Measurements from ENCODE around the gene TPSB2. TPM values are rescaled to one million over a fixed set of nuclear protein-coding genes. Genes with fewer than 3 reads are reported as not detected.

The TPSB2 gene
- total RNA-seq, 1 experiment from 2014 or later, result 16.7 TPM

DNA sequence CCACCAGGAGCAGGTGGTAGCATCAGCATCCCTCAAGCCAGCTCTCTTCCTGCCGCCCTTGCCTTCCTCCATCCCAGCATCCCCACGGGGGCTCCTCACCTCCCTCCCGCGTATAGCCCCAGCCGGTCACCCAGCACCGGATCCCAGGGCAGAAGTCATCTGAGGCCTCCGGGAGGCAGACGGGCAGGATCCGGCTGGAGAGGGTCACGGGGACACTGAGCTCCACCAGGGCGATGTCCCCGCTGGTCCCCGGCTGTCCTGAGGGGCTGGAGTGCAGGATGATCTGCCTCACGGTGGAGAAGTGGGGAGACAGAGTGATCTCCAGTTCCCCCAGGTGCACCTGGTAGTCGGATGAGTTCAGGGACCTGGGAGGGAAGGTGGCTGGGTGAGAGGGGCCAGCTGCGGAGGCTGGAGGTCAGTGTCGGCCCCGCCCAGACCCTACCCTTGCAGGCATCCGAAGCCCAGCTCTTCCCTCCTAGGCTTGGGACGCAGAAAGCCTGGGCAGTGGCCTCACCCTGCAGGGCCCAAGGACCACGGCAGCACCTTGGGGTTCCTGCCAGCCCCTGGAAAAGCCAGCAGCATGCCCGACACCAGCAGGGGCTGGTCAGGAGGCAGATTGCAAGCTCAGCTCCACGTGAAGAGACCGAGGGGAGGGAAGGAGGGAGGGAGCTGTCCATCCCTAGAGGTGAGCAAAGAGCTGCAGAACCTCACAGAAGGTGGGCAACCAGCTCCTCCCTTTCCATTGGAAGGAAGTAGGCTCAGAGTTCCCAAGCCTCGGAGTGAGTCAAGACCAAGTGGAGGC, 7.2 kb downstream of the TPSB2 start:
- POLR2A ChIA-PET (ENCODE audit: low non-redundant PET), result no interaction called here
- Histone ChIP-seq H3K36me3 (ENCODE audit: insufficient read depth, low read length, poor library complexity, severe bottlenecking) (peaks cover 25% of the 10 kb centered on the region), H3K27ac (ENCODE audit: low read depth, low read length, poor library complexity, severe bottlenecking) (no peak overlapping the region), H3K27me3 (replicated peaks; ENCODE audit: insufficient read depth, low read depth, low read length, poor library complexity) (no peaks in the 10 kb centered on the region), H3K4me3 (ENCODE audit: low read depth, low read length, poor library complexity, severe bottlenecking) (no peak overlapping the region), H3K4me1 (ENCODE audit: insufficient read depth, low read length, poor library complexity, severe bottlenecking) (no peaks in the 10 kb centered on the region), H3K9me3 (ENCODE audit: low read depth, low read length, poor library complexity, severe bottlenecking) (no peaks in the 10 kb centered on the region)
- BruUV-seq (replicated peaks), result no TSS peak
- TF ChIP-seq EZH2 (IDR thresholded peaks at IDR 0.05; ENCODE audit: borderline replicate concordance, low read depth, low read length, poor library complexity, severe bottlenecking), result no peak
- TF ChIP-seq, protein P1, sequence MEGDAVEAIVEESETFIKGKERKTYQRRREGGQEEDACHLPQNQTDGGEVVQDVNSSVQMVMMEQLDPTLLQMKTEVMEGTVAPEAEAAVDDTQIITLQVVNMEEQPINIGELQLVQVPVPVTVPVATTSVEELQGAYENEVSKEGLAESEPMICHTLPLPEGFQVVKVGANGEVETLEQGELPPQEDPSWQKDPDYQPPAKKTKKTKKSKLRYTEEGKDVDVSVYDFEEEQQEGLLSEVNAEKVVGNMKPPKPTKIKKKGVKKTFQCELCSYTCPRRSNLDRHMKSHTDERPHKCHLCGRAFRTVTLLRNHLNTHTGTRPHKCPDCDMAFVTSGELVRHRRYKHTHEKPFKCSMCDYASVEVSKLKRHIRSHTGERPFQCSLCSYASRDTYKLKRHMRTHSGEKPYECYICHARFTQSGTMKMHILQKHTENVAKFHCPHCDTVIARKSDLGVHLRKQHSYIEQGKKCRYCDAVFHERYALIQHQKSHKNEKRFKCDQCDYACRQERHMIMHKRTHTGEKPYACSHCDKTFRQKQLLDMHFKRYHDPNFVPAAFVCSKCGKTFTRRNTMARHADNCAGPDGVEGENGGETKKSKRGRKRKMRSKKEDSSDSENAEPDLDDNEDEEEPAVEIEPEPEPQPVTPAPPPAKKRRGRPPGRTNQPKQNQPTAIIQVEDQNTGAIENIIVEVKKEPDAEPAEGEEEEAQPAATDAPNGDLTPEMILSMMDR (conservative IDR thresholded peaks at IDR 0.05; ENCODE audit: low read depth, low read length), result no peak
- CTCF ChIA-PET, result no interaction called here
- intact Hi-C loops (cut with micrococcal nuclease; ENCODE audit: unreplicated experiment), result no loop called here
- no peak for DNase-seq (ENCODE audit: low spot score)

DNA sequence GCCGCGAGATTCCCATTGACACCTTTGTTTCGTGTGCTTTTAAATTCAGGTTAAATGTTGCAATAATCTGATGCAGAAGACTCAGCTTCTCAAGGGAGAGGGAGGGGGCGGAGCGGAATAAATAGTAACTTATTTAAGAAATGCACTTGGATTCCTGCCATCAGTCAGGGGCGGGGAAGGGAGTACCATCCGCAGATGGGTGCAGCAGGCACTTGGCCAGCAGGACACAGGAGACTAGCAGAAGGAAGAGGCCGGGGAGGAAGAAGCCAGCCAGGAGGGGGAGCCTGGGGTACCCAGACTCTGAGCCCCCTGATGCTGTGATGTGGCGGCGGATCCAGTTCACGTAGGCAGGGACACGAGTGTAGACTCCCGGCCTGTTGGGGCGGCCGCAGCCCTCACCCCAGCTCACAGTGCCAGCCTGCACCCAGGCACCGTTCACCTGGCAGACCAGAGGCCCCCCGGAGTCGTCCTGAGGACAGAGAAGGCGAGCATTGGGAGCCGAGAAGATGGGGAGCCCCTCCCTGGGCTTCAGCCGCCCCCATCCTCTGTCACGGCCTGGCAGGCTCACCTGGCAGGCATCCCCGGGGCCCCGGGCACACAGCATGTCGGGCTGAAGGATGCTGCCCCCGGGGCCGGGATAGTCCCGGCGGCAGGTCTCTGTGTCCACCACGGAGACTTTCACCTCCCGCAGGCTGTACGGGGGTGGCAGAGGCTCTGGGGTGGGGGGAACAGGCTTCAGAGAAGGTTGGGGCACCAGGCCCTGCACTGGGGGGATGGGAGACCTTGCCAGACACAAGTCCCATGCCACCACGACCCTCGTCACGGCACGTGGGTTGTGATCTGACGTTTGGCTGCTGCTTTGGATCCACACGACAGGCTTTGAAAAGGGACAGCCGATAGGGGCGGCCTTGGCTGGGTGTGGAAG, 8.1 kb downstream of the TPSB2 start:
- intact Hi-C loops (cut with micrococcal nuclease; ENCODE audit: unreplicated experiment), result no loop called here
- POLR2A ChIA-PET (ENCODE audit: low non-redundant PET), result no interaction called here
- Histone ChIP-seq H3K36me3 (ENCODE audit: insufficient read depth, low read length, poor library complexity, severe bottlenecking) (peaks cover 32% of the 10 kb centered on the region), H3K27me3 (replicated peaks; ENCODE audit: insufficient read depth, low read depth, low read length, poor library complexity) (no peaks in the 10 kb centered on the region), H3K4me3 (ENCODE audit: low read depth, low read length, poor library complexity, severe bottlenecking) (no peak overlapping the region), H3K27ac (ENCODE audit: low read depth, low read length, poor library complexity, severe bottlenecking) (no peak overlapping the region), H3K9me3 (ENCODE audit: low read depth, low read length, poor library complexity, severe bottlenecking) (no peaks in the 10 kb centered on the region), H3K4me1 (ENCODE audit: insufficient read depth, low read length, poor library complexity, severe bottlenecking) (no peaks in the 10 kb centered on the region)
- CTCF ChIA-PET, result no interaction called here
- peak; percentile 44 for DNase-seq (ENCODE audit: low spot score)
- no peak for TF ChIP-seq EZH2 (IDR thresholded peaks at IDR 0.05; ENCODE audit: borderline replicate concordance, low read depth, low read length, poor library complexity, severe bottlenecking)
- TF ChIP-seq, protein P1 (conservative IDR thresholded peaks at IDR 0.05; ENCODE audit: low read depth, low read length), result no peak
- no TSS peak for BruUV-seq (replicated peaks)

DNA sequence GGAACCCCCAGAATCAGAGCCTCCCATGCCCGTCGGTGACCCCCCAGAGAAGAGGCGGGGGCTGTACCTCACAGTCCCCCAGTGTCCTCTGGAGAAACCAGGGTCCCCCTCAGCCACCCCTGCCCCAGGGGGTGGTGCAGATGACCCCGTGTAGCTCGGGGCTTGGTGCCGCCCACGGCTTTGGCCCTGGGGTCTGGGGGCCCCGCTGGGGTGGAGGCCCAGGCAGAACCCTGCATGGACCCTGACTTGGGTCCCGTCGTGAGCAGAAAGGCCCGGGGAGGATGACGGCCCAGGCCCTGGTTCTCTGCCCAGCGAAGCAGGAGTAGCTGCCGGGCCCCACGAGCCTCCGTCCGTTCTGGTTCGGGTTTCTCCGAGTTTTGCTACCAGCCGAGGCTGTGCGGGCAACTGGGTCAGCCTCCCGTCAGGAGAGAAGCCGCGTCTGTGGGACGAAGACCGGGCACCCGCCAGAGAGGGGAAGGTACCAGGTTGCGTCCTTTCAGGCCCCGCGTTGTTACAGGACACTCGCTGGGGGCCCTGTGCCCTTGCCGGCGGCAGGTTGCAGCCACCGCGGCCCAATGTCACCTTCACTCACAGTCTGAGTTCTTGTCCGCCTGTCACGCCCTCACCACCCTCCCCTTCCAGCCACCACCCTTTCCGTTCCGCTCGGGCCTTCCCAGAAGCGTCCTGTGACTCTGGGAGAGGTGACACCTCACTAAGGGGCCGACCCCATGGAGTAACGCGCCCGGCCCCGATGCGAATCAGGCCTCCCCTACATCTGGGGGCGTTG, 8.9 kb downstream of the TPSB2 start:
- BruUV-seq (replicated peaks), result no TSS peak
- ChIA-PET CTCF (no interaction called here), POLR2A (ENCODE audit: low non-redundant PET) (no interaction called here)
- H3K4me3 ChIP-seq (ENCODE audit: low read depth, low read length, poor library complexity, severe bottlenecking), result no peak overlapping the region
- H3K27me3 ChIP-seq (replicated peaks; ENCODE audit: insufficient read depth, low read depth, low read length, poor library complexity), result no peaks in the 10 kb centered on the region
- H3K27ac ChIP-seq (ENCODE audit: low read depth, low read length, poor library complexity, severe bottlenecking), result no peak overlapping the region
- peaks cover 32% of the 10 kb centered on the region for H3K36me3 ChIP-seq (ENCODE audit: insufficient read depth, low read length, poor library complexity, severe bottlenecking)
- TF ChIP-seq, protein P1 (conservative IDR thresholded peaks at IDR 0.05; ENCODE audit: low read depth, low read length), result no peak
- TF ChIP-seq EZH2 (IDR thresholded peaks at IDR 0.05; ENCODE audit: borderline replicate concordance, low read depth, low read length, poor library complexity, severe bottlenecking), result no peak
- no peaks in the 10 kb centered on the region for H3K9me3 ChIP-seq (ENCODE audit: low read depth, low read length, poor library complexity, severe bottlenecking)
- H3K4me1 ChIP-seq (ENCODE audit: insufficient read depth, low read length, poor library complexity, severe bottlenecking), result no peaks in the 10 kb centered on the region
- no peak for DNase-seq (ENCODE audit: low spot score)
- intact Hi-C loops (cut with micrococcal nuclease; ENCODE audit: unreplicated experiment), result no loop called here

Measured in A673 (cell line).